K562 (cell line): Measurements from ENCODE around the gene GCSH. TPM values are rescaled to one million over a fixed set of nuclear protein-coding genes. Genes with fewer than 3 reads are reported as not detected.

Source experiments
- KLF6 ChIP-seq: fragments of 250-450 bp; sonication (Bioruptor Pico); IDR thresholded peaks from 2 replicates; pipeline ENCODE4 v1.4.0; 2020; ENCODE audit warnings: mild to moderate bottlenecking, moderate library complexity, borderline replicate concordance
- MIER1 ChIP-seq: fragments of 450-650 bp; IDR thresholded peaks from 2 replicates; pipeline ENCODE4 v1.6.1; 2016; ENCODE audit warnings: antibody characterized with exemption, mild to moderate bottlenecking, low read depth
- MYC ChIP-seq, 2 experiments: fragments of 250-450 bp in 1 of 2; sonication (Bioruptor Pico) in 1 of 2; IDR thresholded peaks; 2 replicates each; pipeline versions ENCODE4 v1.5.1 to v1.6.1; 2012 to 2021; ENCODE audit warnings: low read depth in 2 of 2, borderline replicate concordance in 1 of 2, improper control_type of control experiment in 1 of 2, low read length in 1 of 2, mild to moderate bottlenecking in 1 of 2, moderate library complexity in 1 of 2
- NFYB ChIP-seq: IDR thresholded peaks from 2 replicates; pipeline ENCODE4 v1.6.1; 2011; ENCODE audit warnings: mild to moderate bottlenecking, moderate library complexity; ENCODE audit not compliant: insufficient read length; ENCODE audit errors: extremely low read depth
- PHF8 ChIP-seq: fragments of 200-600 bp; sonication (generic); IDR thresholded peaks from 2 replicates; pipeline ENCODE4 v1.6.1; 2012; ENCODE audit warnings: mixed run types, mild to moderate bottlenecking, inconsistent platforms, low read length, moderate library complexity, borderline replicate concordance
- RBM17 ChIP-seq: fragments of 200-400 bp; formaldehyde crosslinking; IDR thresholded peaks from 2 replicates; pipeline ENCODE4 v1.6.1; 2017; ENCODE audit warnings: low read depth, mild to moderate bottlenecking, low read length, borderline replicate concordance
- SUPT5H ChIP-seq: fragments of 450-650 bp; IDR thresholded peaks from 2 replicates; pipeline ENCODE4 v1.6.1; 2016
- TEAD4 ChIP-seq, 2 experiments: sonication (generic) in 1 of 2; formaldehyde crosslinking in 1 of 2; IDR thresholded peaks; 2 replicates each; pipeline versions ENCODE4 v1.6.1 to v1.8.0; 2012 to 2022; ENCODE audit warnings: borderline replicate concordance in 1 of 2, inconsistent platforms in 1 of 2, low read length in 1 of 2, mild to moderate bottlenecking in 1 of 2, missing genetic modification reagents in 1 of 2
- ZNF146 ChIP-seq: IDR thresholded peaks from one replicate; pipeline ENCODE4 v1.6.1; 2018; ENCODE audit warnings: missing compliant biosample characterization; ENCODE audit not compliant: unreplicated experiment
- ZNF212 ChIP-seq: fragments of 450-650 bp; formaldehyde crosslinking; IDR thresholded peaks from 2 replicates; pipeline ENCODE4 v1.4.0; 2020; ENCODE audit warnings: mild to moderate bottlenecking
- polyA plus RNA-seq, 8 experiments: library from polyadenylated mRNA; depleted of rRNA in 4 of 8; stranded (reverse) in 5 of 8; unstranded in 3 of 8; fragments of >200 nt; fragmentation: Nextera tagmentation in 2 of 8; fragmentation: Illumina TruSeq in 1 of 8; extraction: Ambion mirVana in 2 of 8; extraction: Trizol in 1 of 8; gene quantifications; 2 replicates each; pipeline versions ENCODE4 v1.2.1 to v1.2.3, GENCODE V29; 2011 to 2014; ENCODE audit warnings: inconsistent platforms in 1 of 8, missing spikeins in 1 of 8
- total RNA-seq, 7 experiments: library from RNA; depleted of rRNA in 6 of 7; stranded (reverse); fragments of >200 nt in 6 of 7; fragmentation: Illumina TruSeq in 2 of 7; extraction: Trizol in 2 of 7; gene quantifications; 2 replicates each; pipeline versions ENCODE4 v1.2.1 to v1.2.3, GENCODE V29; 2011 to 2021; ENCODE audit warnings: low replicate concordance in 1 of 7
- TF ChIP-seq, protein P1 (sequence below), 2 experiments: fragments of 150-350 bp in 1 of 2; IDR thresholded peaks; 2 replicates each; pipeline ENCODE4 v1.6.1; 2012 to 2016; ENCODE audit warnings: low read depth in 2 of 2, low read length in 2 of 2, mild to moderate bottlenecking in 1 of 2, moderate library complexity in 1 of 2
- TF ChIP-seq, protein P2 (sequence below): sonication (generic); formaldehyde crosslinking; IDR thresholded peaks from 2 replicates; pipeline ENCODE4 v1.8.0; 2023; ENCODE audit warnings: missing genetic modification reagents, mild to moderate bottlenecking, borderline replicate concordance
- TF ChIP-seq, protein P3 (sequence below): fragments of 250-450 bp; sonication (Bioruptor Pico); IDR thresholded peaks from 2 replicates; pipeline ENCODE4 v1.5.0; 2020; ENCODE audit warnings: mild to moderate bottlenecking
- TF ChIP-seq, protein P4 (sequence below): fragments of 450-650 bp; formaldehyde crosslinking; IDR thresholded peaks from 2 replicates; pipeline ENCODE4 v1.4.0; 2020; ENCODE audit warnings: mild to moderate bottlenecking, moderate library complexity

GCSH gene
- total and polyA plus RNA-seq, 9 of the 15 experiments (the other 6 are each of a cell fraction or from before 2014, with no cell fraction given) = 35.0 to 121 (median 89.0) TPM

DNA sequence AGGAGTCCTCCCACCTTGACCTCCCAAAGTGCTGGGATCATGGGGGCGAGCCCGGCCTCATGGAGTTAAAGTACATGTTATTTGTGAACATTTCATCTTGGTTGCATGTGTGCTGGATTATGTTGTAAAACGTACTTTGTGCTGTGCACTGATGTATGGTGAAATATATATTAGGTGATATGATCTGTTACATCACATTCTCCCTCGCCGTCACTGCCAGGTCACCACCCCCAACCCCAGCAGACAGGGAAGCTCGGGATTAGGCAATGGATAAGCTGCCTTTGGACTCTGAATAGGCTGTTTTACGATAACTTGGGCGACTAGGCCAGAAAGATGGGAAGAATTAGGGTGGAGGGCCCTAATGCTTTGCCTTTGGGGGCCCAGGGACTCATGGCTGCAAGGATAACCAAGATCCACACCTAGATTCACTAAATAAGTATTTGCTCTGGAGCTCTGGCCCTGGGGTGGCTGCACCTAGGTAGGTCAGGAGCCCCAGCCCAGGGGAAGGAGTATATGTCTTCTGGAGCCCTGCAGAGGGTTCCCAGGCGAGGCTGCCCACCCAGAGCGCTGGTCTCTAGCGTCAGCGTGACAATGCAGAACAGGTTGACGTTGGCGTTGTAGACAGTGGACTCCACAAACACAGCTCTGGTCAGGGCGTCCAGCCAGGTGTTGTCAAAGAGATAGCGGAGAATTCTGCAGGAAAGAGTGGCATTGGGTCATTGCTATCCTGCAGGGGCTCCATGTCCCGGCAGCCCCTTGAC is 27.1 kb upstream of the GCSH start (continued):
- TF ChIP-seq, protein P1, sequence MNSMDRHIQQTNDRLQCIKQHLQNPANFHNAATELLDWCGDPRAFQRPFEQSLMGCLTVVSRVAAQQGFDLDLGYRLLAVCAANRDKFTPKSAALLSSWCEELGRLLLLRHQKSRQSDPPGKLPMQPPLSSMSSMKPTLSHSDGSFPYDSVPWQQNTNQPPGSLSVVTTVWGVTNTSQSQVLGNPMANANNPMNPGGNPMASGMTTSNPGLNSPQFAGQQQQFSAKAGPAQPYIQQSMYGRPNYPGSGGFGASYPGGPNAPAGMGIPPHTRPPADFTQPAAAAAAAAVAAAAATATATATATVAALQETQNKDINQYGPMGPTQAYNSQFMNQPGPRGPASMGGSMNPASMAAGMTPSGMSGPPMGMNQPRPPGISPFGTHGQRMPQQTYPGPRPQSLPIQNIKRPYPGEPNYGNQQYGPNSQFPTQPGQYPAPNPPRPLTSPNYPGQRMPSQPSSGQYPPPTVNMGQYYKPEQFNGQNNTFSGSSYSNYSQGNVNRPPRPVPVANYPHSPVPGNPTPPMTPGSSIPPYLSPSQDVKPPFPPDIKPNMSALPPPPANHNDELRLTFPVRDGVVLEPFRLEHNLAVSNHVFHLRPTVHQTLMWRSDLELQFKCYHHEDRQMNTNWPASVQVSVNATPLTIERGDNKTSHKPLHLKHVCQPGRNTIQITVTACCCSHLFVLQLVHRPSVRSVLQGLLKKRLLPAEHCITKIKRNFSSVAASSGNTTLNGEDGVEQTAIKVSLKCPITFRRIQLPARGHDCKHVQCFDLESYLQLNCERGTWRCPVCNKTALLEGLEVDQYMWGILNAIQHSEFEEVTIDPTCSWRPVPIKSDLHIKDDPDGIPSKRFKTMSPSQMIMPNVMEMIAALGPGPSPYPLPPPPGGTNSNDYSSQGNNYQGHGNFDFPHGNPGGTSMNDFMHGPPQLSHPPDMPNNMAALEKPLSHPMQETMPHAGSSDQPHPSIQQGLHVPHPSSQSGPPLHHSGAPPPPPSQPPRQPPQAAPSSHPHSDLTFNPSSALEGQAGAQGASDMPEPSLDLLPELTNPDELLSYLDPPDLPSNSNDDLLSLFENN (IDR thresholded peaks at IDR 0.05; ENCODE audit: low read depth in 2 of 2, low read length in 2 of 2) = no peak
- TF ChIP-seq, protein P2, sequence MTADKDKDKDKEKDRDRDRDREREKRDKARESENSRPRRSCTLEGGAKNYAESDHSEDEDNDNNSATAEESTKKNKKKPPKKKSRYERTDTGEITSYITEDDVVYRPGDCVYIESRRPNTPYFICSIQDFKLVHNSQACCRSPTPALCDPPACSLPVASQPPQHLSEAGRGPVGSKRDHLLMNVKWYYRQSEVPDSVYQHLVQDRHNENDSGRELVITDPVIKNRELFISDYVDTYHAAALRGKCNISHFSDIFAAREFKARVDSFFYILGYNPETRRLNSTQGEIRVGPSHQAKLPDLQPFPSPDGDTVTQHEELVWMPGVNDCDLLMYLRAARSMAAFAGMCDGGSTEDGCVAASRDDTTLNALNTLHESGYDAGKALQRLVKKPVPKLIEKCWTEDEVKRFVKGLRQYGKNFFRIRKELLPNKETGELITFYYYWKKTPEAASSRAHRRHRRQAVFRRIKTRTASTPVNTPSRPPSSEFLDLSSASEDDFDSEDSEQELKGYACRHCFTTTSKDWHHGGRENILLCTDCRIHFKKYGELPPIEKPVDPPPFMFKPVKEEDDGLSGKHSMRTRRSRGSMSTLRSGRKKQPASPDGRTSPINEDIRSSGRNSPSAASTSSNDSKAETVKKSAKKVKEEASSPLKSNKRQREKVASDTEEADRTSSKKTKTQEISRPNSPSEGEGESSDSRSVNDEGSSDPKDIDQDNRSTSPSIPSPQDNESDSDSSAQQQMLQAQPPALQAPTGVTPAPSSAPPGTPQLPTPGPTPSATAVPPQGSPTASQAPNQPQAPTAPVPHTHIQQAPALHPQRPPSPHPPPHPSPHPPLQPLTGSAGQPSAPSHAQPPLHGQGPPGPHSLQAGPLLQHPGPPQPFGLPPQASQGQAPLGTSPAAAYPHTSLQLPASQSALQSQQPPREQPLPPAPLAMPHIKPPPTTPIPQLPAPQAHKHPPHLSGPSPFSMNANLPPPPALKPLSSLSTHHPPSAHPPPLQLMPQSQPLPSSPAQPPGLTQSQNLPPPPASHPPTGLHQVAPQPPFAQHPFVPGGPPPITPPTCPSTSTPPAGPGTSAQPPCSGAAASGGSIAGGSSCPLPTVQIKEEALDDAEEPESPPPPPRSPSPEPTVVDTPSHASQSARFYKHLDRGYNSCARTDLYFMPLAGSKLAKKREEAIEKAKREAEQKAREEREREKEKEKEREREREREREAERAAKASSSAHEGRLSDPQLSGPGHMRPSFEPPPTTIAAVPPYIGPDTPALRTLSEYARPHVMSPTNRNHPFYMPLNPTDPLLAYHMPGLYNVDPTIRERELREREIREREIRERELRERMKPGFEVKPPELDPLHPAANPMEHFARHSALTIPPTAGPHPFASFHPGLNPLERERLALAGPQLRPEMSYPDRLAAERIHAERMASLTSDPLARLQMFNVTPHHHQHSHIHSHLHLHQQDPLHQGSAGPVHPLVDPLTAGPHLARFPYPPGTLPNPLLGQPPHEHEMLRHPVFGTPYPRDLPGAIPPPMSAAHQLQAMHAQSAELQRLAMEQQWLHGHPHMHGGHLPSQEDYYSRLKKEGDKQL = no peak
- TF ChIP-seq SUPT5H (no peak), ZNF146 (no peak), MYC (IDR thresholded peaks at IDR 0.05; ENCODE audit: low read depth, low read length) (no peak), MYC (CRISPR knock-in tag; IDR thresholded peaks at IDR 0.05; ENCODE audit: borderline replicate concordance, low read depth) (no peak), PHF8 (no peak), KLF6 (CRISPR knock-in tag) (no peak), NFYB (no peak), MIER1 (no peak), ZNF212 (no peak), TEAD4 (IDR thresholded peaks at IDR 0.05; ENCODE audit: low read length) (no peak), TEAD4 (CRISPR knock-in tag; IDR thresholded peaks at IDR 0.05; ENCODE audit: borderline replicate concordance) (no peak), RBM17 (no peak)
- TF ChIP-seq, protein P3, sequence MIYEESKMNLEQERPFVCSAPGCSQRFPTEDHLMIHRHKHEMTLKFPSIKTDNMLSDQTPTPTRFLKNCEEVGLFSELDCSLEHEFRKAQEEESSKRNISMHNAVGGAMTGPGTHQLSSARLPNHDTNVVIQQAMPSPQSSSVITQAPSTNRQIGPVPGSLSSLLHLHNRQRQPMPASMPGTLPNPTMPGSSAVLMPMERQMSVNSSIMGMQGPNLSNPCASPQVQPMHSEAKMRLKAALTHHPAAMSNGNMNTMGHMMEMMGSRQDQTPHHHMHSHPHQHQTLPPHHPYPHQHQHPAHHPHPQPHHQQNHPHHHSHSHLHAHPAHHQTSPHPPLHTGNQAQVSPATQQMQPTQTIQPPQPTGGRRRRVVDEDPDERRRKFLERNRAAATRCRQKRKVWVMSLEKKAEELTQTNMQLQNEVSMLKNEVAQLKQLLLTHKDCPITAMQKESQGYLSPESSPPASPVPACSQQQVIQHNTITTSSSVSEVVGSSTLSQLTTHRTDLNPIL (CRISPR knock-in tag) = no peak
- TF ChIP-seq, protein P4, sequence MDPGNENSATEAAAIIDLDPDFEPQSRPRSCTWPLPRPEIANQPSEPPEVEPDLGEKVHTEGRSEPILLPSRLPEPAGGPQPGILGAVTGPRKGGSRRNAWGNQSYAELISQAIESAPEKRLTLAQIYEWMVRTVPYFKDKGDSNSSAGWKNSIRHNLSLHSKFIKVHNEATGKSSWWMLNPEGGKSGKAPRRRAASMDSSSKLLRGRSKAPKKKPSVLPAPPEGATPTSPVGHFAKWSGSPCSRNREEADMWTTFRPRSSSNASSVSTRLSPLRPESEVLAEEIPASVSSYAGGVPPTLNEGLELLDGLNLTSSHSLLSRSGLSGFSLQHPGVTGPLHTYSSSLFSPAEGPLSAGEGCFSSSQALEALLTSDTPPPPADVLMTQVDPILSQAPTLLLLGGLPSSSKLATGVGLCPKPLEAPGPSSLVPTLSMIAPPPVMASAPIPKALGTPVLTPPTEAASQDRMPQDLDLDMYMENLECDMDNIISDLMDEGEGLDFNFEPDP = no peak
